B cell (primary cell): Measurements from ENCODE around the gene LENG1.

Experiments
- CTCF ChIP-seq: fragments of 200-600 bp; IDR thresholded peaks from one replicate; pipeline ENCODE4 v1.8.0; 2022; ENCODE audit warnings: antibody characterized with exemption, mild to moderate bottlenecking
- EZH2 ChIP-seq: IDR thresholded peaks from 2 replicates; pipeline ENCODE4 v1.6.1; 2012; ENCODE audit warnings: borderline replicate concordance, low read depth, mild to moderate bottlenecking, moderate library complexity, low read length; ENCODE audit not compliant: insufficient read depth, poor library complexity, severe bottlenecking

GRCh38 chr19:54162884-54163283 lies 3.4 kb upstream of the LENG1 start:
- TF ChIP-seq CTCF, result no peak
- TF ChIP-seq EZH2, result no peak
